ENCODE measurements around the gene FERMT3. TPM values are rescaled to one million over a fixed set of nuclear protein-coding genes. Genes with fewer than 3 reads are reported as not detected.

The FERMT3 gene
- total and polyA plus RNA-seq, 2 of the 8 experiments (the other 6 are each of a cell fraction or from before 2014, with no cell fraction given), result 1.4 to 3.7 TPM

DNA sequence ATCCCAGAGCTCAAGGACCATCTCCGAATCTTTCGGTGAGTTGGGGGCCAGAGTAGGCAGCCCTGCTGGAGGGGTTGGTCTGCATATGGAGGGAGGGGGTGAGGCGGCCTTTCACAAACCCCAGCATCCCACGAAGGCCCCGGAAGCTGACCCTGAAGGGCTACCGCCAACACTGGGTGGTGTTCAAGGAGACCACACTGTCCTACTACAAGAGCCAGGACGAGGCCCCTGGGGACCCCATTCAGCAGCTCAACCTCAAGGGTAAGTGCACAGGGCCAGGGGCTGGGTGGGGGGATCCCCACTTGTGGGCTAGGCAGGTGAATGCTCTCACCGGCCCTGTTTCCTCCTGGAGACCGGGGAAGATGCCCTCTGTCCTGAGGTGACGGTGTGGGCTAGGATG, 13.2 kb downstream of the FERMT3 start:
- Histone ChIP-seq H2BK12ac (ENCODE audit: low read depth, low read length) (no peak overlapping the region), H3K27me3 (replicated peaks in 1 of 4; ENCODE audit: control insufficient read depth in 3 of 4, extremely low read depth in 1 of 4, insufficient read depth in 3 of 4, low read length in 3 of 4) (no peaks in the 10 kb centered on the region), H3K4me2 (ENCODE audit: insufficient read depth in 1 of 2, low read depth in 2 of 2, low read length in 2 of 2) (no peak overlapping the region), H4K5ac (ENCODE audit: insufficient read length, low read depth, low read length) (no peak overlapping the region), H3K4ac (replicated peaks; ENCODE audit: insufficient read length, low read depth, low read length) (no peak overlapping the region), H3K36me3 (ENCODE audit: control insufficient read depth in 2 of 4, insufficient read depth in 4 of 4, low read length in 3 of 4) (peaks cover 0 to 9% (median 5%) of the 10 kb centered on the region in 4 experiments; a peak in 5 of 8 replicates), H3K9ac (replicated peaks in 1 of 4; ENCODE audit: extremely low read depth in 1 of 4, low read depth in 3 of 4, low read length in 3 of 4) (no peak overlapping the region), H2AFZ (ENCODE audit: low read length) (no peak overlapping the region), H4K91ac (replicated peaks; ENCODE audit: insufficient read length, low read length) (no peak overlapping the region), H3K14ac (ENCODE audit: insufficient read length) (no peak overlapping the region), H2AK5ac (ENCODE audit: low read depth, low read length) (no peak overlapping the region), H2BK15ac (ENCODE audit: low read length) (no peak overlapping the region), H3K79me2 (ENCODE audit: control insufficient read depth in 1 of 2, insufficient read depth in 2 of 2, low read length in 2 of 2) (no peaks in the 10 kb centered on the region), H3K79me1 (ENCODE audit: low read depth, low read length) (no peaks in the 10 kb centered on the region), H4K8ac (ENCODE audit: extremely low read depth, insufficient read depth, low read length) (no peak overlapping the region), H2BK120ac (replicated peaks; ENCODE audit: low read depth, low read length) (no peak overlapping the region), H3K18ac (ENCODE audit: extremely low read depth, low read length) (no peak overlapping the region), H3K27ac (ENCODE audit: low read depth, low read length) (no peak overlapping the region), H3K56ac (replicated peaks; ENCODE audit: insufficient read length, low read depth, low read length) (no peak overlapping the region), H3K9me3 (ENCODE audit: insufficient read depth in 2 of 2, low read depth in 1 of 2, low read length in 1 of 2) (no peaks in the 10 kb centered on the region), H3K4me3 (ENCODE audit: extremely low read depth in 1 of 4, insufficient read depth in 2 of 4, low read depth in 3 of 4, low read length in 4 of 4) (no peak overlapping the region), H3K23me2 (ENCODE audit: low read depth, low read length) (no peaks in the 10 kb centered on the region), H4K20me1 (replicated peaks in 1 of 2; ENCODE audit: control insufficient read depth in 1 of 2, insufficient read depth in 2 of 2, low read length in 2 of 2) (peaks cover 2 to 13% of the 10 kb centered on the region in 2 experiments), H3K4me1 (replicated peaks in 1 of 4; ENCODE audit: control insufficient read depth in 3 of 4, insufficient read depth in 4 of 4, low read length in 3 of 4) (no peaks in the 10 kb centered on the region; a peak in 1 of 7 replicates), H2BK5ac (ENCODE audit: low read depth, low read length) (no peak overlapping the region), H3K23ac (ENCODE audit: insufficient read length) (no peak overlapping the region), H2BK20ac (ENCODE audit: low read length) (no peak overlapping the region)
- 96% methylated on average over 10 of the region's 10 CpGs; no CpG with 5 or more reads in 1 of the 2 experiments for WGBS, 2 experiments (ENCODE audit: extremely low coverage in 1 of 2, insufficient coverage in 1 of 2, insufficient read length in 1 of 2, insufficient replicate concordance in 2 of 2, low coverage in 1 of 2, low lambda C conversion rate in 2 of 2, missing lambda C conversion rate in 1 of 2)
- CTCF ChIA-PET (ENCODE audit: partially characterized antibody), result interaction anchor here (1.1 to 2.8 kb wide), 6 partner anchors 9 to 56 kb away, joined by 3 to 19 read pairs (median 4); partner anchors contain the start of genes FERMT3 and PLCB3
- POLR2A ChIA-PET (ENCODE audit: partially characterized antibody), result interaction anchor here (1.0 to 14.1 kb wide), 9 partner anchors 11 to 50 kb away, joined by 3 to 253 read pairs (median 4); partner anchors contain the start of genes FERMT3, PLCB3, STIP1 and VEGFB
- DNase-seq (ENCODE audit: low read depth in 1 of 2, low spot score in 2 of 2), result no peak
- FAIRE-seq, result no peak
- no peak for TF ChIP-seq CEBPB (IDR thresholded peaks at IDR 0.05; ENCODE audit: low read depth, low read length)
- no peak for TF ChIP-seq SP2 (IDR thresholded peaks at IDR 0.05; ENCODE audit: low read length)
- no peak for TF ChIP-seq SP4 (IDR thresholded peaks at IDR 0.05; ENCODE audit: low read length)
- TF ChIP-seq, protein P1, sequence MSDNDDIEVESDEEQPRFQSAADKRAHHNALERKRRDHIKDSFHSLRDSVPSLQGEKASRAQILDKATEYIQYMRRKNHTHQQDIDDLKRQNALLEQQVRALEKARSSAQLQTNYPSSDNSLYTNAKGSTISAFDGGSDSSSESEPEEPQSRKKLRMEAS (IDR thresholded peaks at IDR 0.05), result no peak
- no peak for TF ChIP-seq FOSL1 (IDR thresholded peaks at IDR 0.05; ENCODE audit: insufficient read depth, low read depth, low read length)
- TF ChIP-seq BACH1 (IDR thresholded peaks at IDR 0.05; ENCODE audit: low read length), result no peak
- no peak for TF ChIP-seq TAF7 (optimal IDR thresholded peaks at IDR 0.05; ENCODE audit: borderline replicate concordance, low read depth, low read length)
- no peak for TF ChIP-seq EZH2 (IDR thresholded peaks at IDR 0.05; ENCODE audit: low read depth, low read length, severe bottlenecking)
- no peak for TF ChIP-seq SRF (IDR thresholded peaks at IDR 0.05; ENCODE audit: low read depth, low read length)
- no peak for TF ChIP-seq RXRA (IDR thresholded peaks at IDR 0.05; ENCODE audit: insufficient read depth, low read depth, low read length)
- TF ChIP-seq GABPA (IDR thresholded peaks at IDR 0.05; ENCODE audit: borderline replicate concordance, insufficient read depth, low read length), result no peak
- TF ChIP-seq SIN3A (conservative IDR thresholded peaks at IDR 0.05 in 1 of 2, IDR thresholded peaks at IDR 0.05 in 1 of 2; ENCODE audit: low read depth in 1 of 2, low read length in 2 of 2), result no peak
- no peak for TF ChIP-seq EGR1 (IDR thresholded peaks at IDR 0.05; ENCODE audit: borderline replicate concordance, low read depth, low read length)
- no peak for TF ChIP-seq CTBP2 (IDR thresholded peaks at IDR 0.05; ENCODE audit: borderline replicate concordance, insufficient read depth, insufficient read length, low read length)

All from H1 (cell line).